H9 (cell line): ENCODE data around the gene TMEM26. TPM values are rescaled to one million over a fixed set of nuclear protein-coding genes. Genes with fewer than 3 reads are reported as not detected.

ENCODE experiments used
- DNase-seq: peaks from one replicate; pipeline ENCODE4 v3.0.0-alpha.2; 2017
- H2AFZ ChIP-seq: one replicate; pipeline ENCODE4 v1.6.1; 2013; ENCODE audit warnings: mild to moderate bottlenecking, low read length, control low read depth, moderate library complexity
- H2AK5ac ChIP-seq: 2 replicates; pipeline ENCODE4 v1.6.1; 2013; ENCODE audit warnings: low read length, control low read depth, mixed read lengths; ENCODE audit not compliant: insufficient read length
- H2BK120ac ChIP-seq: one replicate; pipeline ENCODE4 v1.6.1; 2013; ENCODE audit warnings: low read depth, mild to moderate bottlenecking, low read length, control low read depth, inconsistent platforms; ENCODE audit not compliant: poor library complexity, severe bottlenecking
- H2BK12ac ChIP-seq: 2 replicates; pipeline ENCODE4 v1.6.1; 2013; ENCODE audit warnings: low read length, control low read depth, mixed read lengths, low read depth; ENCODE audit not compliant: insufficient read length
- H2BK15ac ChIP-seq: 2 replicates; pipeline ENCODE4 v1.6.1; 2013; ENCODE audit warnings: low read depth, low read length, control low read depth
- H2BK20ac ChIP-seq: one replicate; pipeline ENCODE4 v1.6.1; 2013; ENCODE audit warnings: low read depth, mild to moderate bottlenecking, low read length, control low read depth, inconsistent platforms; ENCODE audit not compliant: poor library complexity, severe bottlenecking
- H2BK5ac ChIP-seq: 2 replicates; pipeline ENCODE4 v1.6.1; 2013; ENCODE audit warnings: low read length, control low read depth, mixed read lengths; ENCODE audit not compliant: insufficient read length
- H3K14ac ChIP-seq: 2 replicates; pipeline ENCODE4 v1.6.1; 2013; ENCODE audit warnings: low read length, control low read depth; ENCODE audit not compliant: insufficient read depth
- H3K18ac ChIP-seq: 2 replicates; pipeline ENCODE4 v1.6.1; 2013; ENCODE audit warnings: low read depth, mild to moderate bottlenecking, mixed read lengths, low read length, control low read depth; ENCODE audit not compliant: insufficient read length
- H3K23ac ChIP-seq: 2 replicates; pipeline ENCODE4 v1.6.1; 2013; ENCODE audit warnings: low read length, control low read depth, mixed read lengths, low read depth; ENCODE audit not compliant: insufficient read length
- H3K23me2 ChIP-seq: 2 replicates; pipeline ENCODE4 v1.6.1; 2013; ENCODE audit warnings: low read depth, mild to moderate bottlenecking, mixed read lengths, low read length, control low read depth; ENCODE audit not compliant: insufficient read length, poor library complexity, severe bottlenecking
- H3K27ac ChIP-seq: 2 replicates; pipeline ENCODE4 v1.5.1; 2013; ENCODE audit warnings: low read length, control low read depth, mixed read lengths, low read depth; ENCODE audit not compliant: insufficient read length
- H3K27me3 ChIP-seq: 2 replicates; pipeline ENCODE4 v1.6.1; 2013; ENCODE audit warnings: low read length, control low read depth, inconsistent platforms; ENCODE audit not compliant: insufficient read depth
- H3K4ac ChIP-seq: 2 replicates; pipeline ENCODE4 v1.6.1; 2013; ENCODE audit warnings: low read depth, mild to moderate bottlenecking, control low read depth, inconsistent platforms, low read length, moderate library complexity
- H3K4me1 ChIP-seq: 2 replicates; pipeline ENCODE4 v1.6.1; 2013; ENCODE audit warnings: low read length, control low read depth, inconsistent platforms; ENCODE audit not compliant: insufficient read depth
- H3K4me2 ChIP-seq: 2 replicates; pipeline ENCODE4 v1.6.1; 2013; ENCODE audit warnings: low read length, control low read depth, mixed read lengths; ENCODE audit not compliant: insufficient read length, insufficient read depth
- H3K56ac ChIP-seq: 2 replicates; pipeline ENCODE4 v1.6.1; 2013; ENCODE audit warnings: low read depth, mild to moderate bottlenecking, mixed read lengths, low read length, control low read depth; ENCODE audit not compliant: insufficient read length
- H3K79me1 ChIP-seq: 2 replicates; pipeline ENCODE4 v1.6.1; 2013; ENCODE audit warnings: low read depth, mild to moderate bottlenecking, moderate library complexity, low read length, control low read depth, inconsistent platforms; ENCODE audit not compliant: insufficient read depth, poor library complexity, severe bottlenecking
- H3K79me2 ChIP-seq: 2 replicates; pipeline ENCODE4 v1.6.1; 2013; ENCODE audit warnings: low read length, control low read depth, inconsistent platforms; ENCODE audit not compliant: insufficient read depth
- H3K9ac ChIP-seq: 2 replicates; pipeline ENCODE4 v1.6.1; 2013; ENCODE audit warnings: low read length, control low read depth, mixed read lengths; ENCODE audit not compliant: insufficient read length; ENCODE audit errors: extremely low read depth
- H3K9me3 ChIP-seq: one replicate; pipeline ENCODE4 v1.6.1; 2013; ENCODE audit warnings: low read depth, low read length, inconsistent platforms; ENCODE audit not compliant: control insufficient read depth
- H3T11ph ChIP-seq: one replicate; pipeline ENCODE4 v1.6.1; 2013; ENCODE audit warnings: mild to moderate bottlenecking, low read length, control low read depth, inconsistent platforms
- H4K20me1 ChIP-seq: one replicate; pipeline ENCODE4 v1.6.1; 2013; ENCODE audit not compliant: control insufficient read depth, insufficient read length, insufficient read depth
- H4K5ac ChIP-seq: 2 replicates; pipeline ENCODE4 v1.6.1; 2013; ENCODE audit warnings: low read depth, mild to moderate bottlenecking, mixed read lengths, low read length, control low read depth; ENCODE audit not compliant: insufficient read length
- H4K8ac ChIP-seq: replicated peaks from 2 replicates; pipeline ENCODE4 v1.6.1; 2013; ENCODE audit warnings: low read length, control low read depth, mixed read lengths, low read depth; ENCODE audit not compliant: insufficient read length
- H4K91ac ChIP-seq: 2 replicates; pipeline ENCODE4 v1.6.1; 2013; ENCODE audit warnings: low read depth, mild to moderate bottlenecking, moderate library complexity, mixed read lengths, low read length, control low read depth; ENCODE audit not compliant: insufficient read length
- H3K27ac Mint-ChIP-seq, 3 experiments: 2 replicates in 2 of 3; 3 replicates in 1 of 3; pipeline ENCODE4 v1.8.0; 2020 to 2021; ENCODE audit warnings: mixed read lengths in 3 of 3, mild to moderate bottlenecking in 1 of 3, moderate library complexity in 1 of 3
- H3K27me3 Mint-ChIP-seq: 2 replicates; pipeline ENCODE4 v1.8.0; 2021; ENCODE audit warnings: low read depth, mild to moderate bottlenecking, moderate library complexity, mixed read lengths
- H3K36me3 Mint-ChIP-seq, 3 experiments: 2 replicates in 2 of 3; 3 replicates in 1 of 3; pipeline ENCODE4 v1.8.0; 2020 to 2021; ENCODE audit warnings: low read depth in 3 of 3, mixed read lengths in 3 of 3; ENCODE audit not compliant: insufficient read depth in 1 of 3
- H3K4me1 Mint-ChIP-seq, 2 experiments: 2 replicates each; pipeline ENCODE4 v1.8.0; 2020; ENCODE audit warnings: mixed read lengths in 2 of 2
- H3K4me3 Mint-ChIP-seq, 2 experiments: 2 replicates in 1 of 2; 3 replicates in 1 of 2; pipeline ENCODE4 v1.8.0; 2020 to 2021; ENCODE audit warnings: mild to moderate bottlenecking in 2 of 2, mixed read lengths in 2 of 2, moderate library complexity in 1 of 2
- H3K9me3 Mint-ChIP-seq, 2 experiments: 2 replicates in 1 of 2; 3 replicates in 1 of 2; pipeline ENCODE4 v1.8.0; 2020; ENCODE audit warnings: mild to moderate bottlenecking in 2 of 2, mixed read lengths in 2 of 2, moderate library complexity in 1 of 2
- WGBS: extraction: QIAGEN DNeasy Blood & Tissue Kit; methylation state at CpG from one replicate; pipeline ENCODE4 v1.1.7; 2013; ENCODE audit warnings: missing lambda C conversion rate, low lambda C conversion rate, mixed read lengths; ENCODE audit not compliant: insufficient read length; ENCODE audit errors: extremely low coverage; 5-methylcytosine and 5-hydroxymethylcytosine counted together
- total RNA-seq: library from RNA; stranded (reverse); gene quantifications from 2 replicates; pipeline ENCODE4 v1.2.1, GENCODE V29; 2021
- TF ChIP-seq, protein P1 (sequence below): fragments of 200-600 bp; sonication (generic); conservative IDR thresholded peaks from 3 replicates; pipeline ENCODE4 v1.8.0; 2021; ENCODE audit warnings: antibody characterized with exemption, mild to moderate bottlenecking

Gene TMEM26
- total RNA-seq, 1 experiment from 2014 or later = 0.15 TPM

DNA sequence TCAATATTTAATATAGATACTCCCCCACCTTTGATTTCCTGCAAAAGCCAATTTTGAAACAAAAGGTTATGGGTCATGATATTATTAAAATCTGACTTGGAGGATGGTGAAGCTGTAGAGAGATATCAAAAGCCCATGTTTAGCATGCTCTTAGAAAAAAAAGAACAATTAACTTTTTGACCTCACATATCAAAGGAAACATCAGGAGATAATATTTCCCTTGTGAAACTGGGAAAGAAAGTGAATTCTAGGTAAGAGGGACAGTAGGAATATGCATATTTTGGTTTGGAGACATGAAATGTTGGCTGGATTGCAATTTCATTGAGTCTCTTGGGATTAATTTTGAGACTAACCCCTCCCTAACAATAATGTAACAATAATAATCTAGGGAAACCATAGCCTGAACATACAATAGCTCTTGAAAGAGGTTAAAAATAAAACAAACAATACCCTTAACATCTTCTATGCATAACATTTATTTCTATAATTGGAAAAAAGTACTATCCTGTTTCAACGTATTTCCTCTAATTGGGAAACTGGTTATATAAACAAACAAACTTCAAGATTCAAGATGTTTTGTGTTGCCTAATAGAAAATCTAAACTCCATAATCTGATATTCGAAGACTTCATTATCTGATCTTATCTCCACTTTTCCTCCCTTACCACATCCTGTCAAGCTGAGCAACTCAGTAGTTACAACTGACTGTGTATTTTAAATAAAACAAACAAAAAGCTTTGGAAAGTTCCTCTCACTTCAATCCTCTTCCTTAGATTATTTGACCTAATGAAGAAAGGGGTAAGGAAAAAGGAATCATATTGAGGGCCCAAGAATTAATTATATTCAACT, 14.8 kb downstream of the TMEM26 start:
- no peak for DNase-seq
- H2BK5ac ChIP-seq = no peak overlapping the region
- H3K79me1 ChIP-seq = no peaks in the 10 kb centered on the region
- H3K14ac ChIP-seq = no peak overlapping the region
- H3K79me2 ChIP-seq = no peaks in the 10 kb centered on the region
- H4K20me1 ChIP-seq = no peaks in the 10 kb centered on the region
- H2AFZ ChIP-seq = no peak overlapping the region
- no peak overlapping the region for H3K23ac ChIP-seq
- no peak overlapping the region for H3K18ac ChIP-seq
- no peak overlapping the region for H3K4me2 ChIP-seq
- TF ChIP-seq, protein P1, sequence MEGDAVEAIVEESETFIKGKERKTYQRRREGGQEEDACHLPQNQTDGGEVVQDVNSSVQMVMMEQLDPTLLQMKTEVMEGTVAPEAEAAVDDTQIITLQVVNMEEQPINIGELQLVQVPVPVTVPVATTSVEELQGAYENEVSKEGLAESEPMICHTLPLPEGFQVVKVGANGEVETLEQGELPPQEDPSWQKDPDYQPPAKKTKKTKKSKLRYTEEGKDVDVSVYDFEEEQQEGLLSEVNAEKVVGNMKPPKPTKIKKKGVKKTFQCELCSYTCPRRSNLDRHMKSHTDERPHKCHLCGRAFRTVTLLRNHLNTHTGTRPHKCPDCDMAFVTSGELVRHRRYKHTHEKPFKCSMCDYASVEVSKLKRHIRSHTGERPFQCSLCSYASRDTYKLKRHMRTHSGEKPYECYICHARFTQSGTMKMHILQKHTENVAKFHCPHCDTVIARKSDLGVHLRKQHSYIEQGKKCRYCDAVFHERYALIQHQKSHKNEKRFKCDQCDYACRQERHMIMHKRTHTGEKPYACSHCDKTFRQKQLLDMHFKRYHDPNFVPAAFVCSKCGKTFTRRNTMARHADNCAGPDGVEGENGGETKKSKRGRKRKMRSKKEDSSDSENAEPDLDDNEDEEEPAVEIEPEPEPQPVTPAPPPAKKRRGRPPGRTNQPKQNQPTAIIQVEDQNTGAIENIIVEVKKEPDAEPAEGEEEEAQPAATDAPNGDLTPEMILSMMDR = no peak
- H2BK120ac ChIP-seq = no peak overlapping the region
- H2AK5ac ChIP-seq = no peak overlapping the region
- H3K27me3 ChIP-seq = no peaks in the 10 kb centered on the region
- H3K56ac ChIP-seq = no peak overlapping the region
- no peaks in the 10 kb centered on the region for H3K4me1 Mint-ChIP-seq
- no peak overlapping the region for H4K8ac ChIP-seq
- H3K9me3 Mint-ChIP-seq = no peaks in the 10 kb centered on the region
- no peak overlapping the region for H4K5ac ChIP-seq
- H2BK15ac ChIP-seq = no peak overlapping the region
- no peaks in the 10 kb centered on the region for H3K23me2 ChIP-seq
- no peaks in the 10 kb centered on the region for H3K9me3 ChIP-seq
- no peak overlapping the region for H3K4ac ChIP-seq
- no peaks in the 10 kb centered on the region for H3K36me3 Mint-ChIP-seq
- no peak overlapping the region for H3K27ac Mint-ChIP-seq
- H4K91ac ChIP-seq = no peak overlapping the region
- no peak overlapping the region for H3K27ac ChIP-seq
- no peak overlapping the region for H3T11ph ChIP-seq
- H3K4me1 ChIP-seq = no peaks in the 10 kb centered on the region
- H2BK12ac ChIP-seq = no peak overlapping the region
- H2BK20ac ChIP-seq = no peak overlapping the region
- H3K27me3 Mint-ChIP-seq = no peaks in the 10 kb centered on the region
- H3K4me3 Mint-ChIP-seq = no peak overlapping the region
- no CpG with 5 or more reads among the region's 2 CpGs for WGBS
- no peak overlapping the region for H3K9ac ChIP-seq
